HepG2 (cell line): Measurements from ENCODE around the gene PTGES3. TPM values are rescaled to one million over a fixed set of nuclear protein-coding genes. Genes with fewer than 3 reads are reported as not detected.

Experiments
- ETV5 ChIP-seq: IDR thresholded peaks from 2 replicates; pipeline ENCODE4 v1.6.1; 2018; ENCODE audit warnings: missing biosample characterization, missing genetic modification reagents, inconsistent platforms, borderline replicate concordance
- GABPB1 ChIP-seq: IDR thresholded peaks from 2 replicates; pipeline ENCODE4 v1.6.1; 2016; ENCODE audit warnings: mild to moderate bottlenecking, missing genetic modification reagents, moderate library complexity, missing compliant biosample characterization
- MAZ ChIP-seq, 2 experiments: sonication (generic) in 1 of 2; formaldehyde crosslinking in 1 of 2; IDR thresholded peaks; 2 replicates each; pipeline versions ENCODE4 v1.5.0 to v1.6.1; 2012 to 2020; ENCODE audit warnings: low read depth in 2 of 2, mild to moderate bottlenecking in 2 of 2, borderline replicate concordance in 1 of 2, improper control_type of control experiment in 1 of 2, low read length in 1 of 2, missing genetic modification reagents in 1 of 2, moderate library complexity in 1 of 2
- ZNF274 ChIP-seq: sonication (generic); formaldehyde crosslinking; IDR thresholded peaks from 2 replicates; pipeline ENCODE4 v1.5.1; 2020; ENCODE audit warnings: mild to moderate bottlenecking, missing genetic modification reagents
- polyA plus RNA-seq, 8 experiments: library from polyadenylated mRNA; depleted of rRNA in 3 of 8; stranded (reverse) in 7 of 8; unstranded in 1 of 8; fragments of >200 nt; fragmentation: Illumina TruSeq in 4 of 8; extraction: Trizol in 4 of 8; gene quantifications; 2 replicates each; pipeline versions ENCODE4 v1.2.1 to v1.2.3, GENCODE V29; 2011 to 2016; ENCODE audit warnings: low read depth in 4 of 8, missing spikeins in 1 of 8, mixed read lengths in 1 of 8; ENCODE audit not compliant: insufficient read depth in 1 of 8
- total RNA-seq, 5 experiments: library from RNA; depleted of rRNA; stranded (reverse); fragments of >200 nt; fragmentation: Illumina TruSeq; extraction: Trizol; gene quantifications; 2 replicates each; pipeline ENCODE4 v1.2.3, GENCODE V29; 2016; ENCODE audit warnings: low read depth in 1 of 5
- TF ChIP-seq, protein P1 (sequence below): sonication (generic); formaldehyde crosslinking; IDR thresholded peaks from 2 replicates; pipeline ENCODE4 v1.5.1; 2020; ENCODE audit warnings: mild to moderate bottlenecking, missing genetic modification reagents, moderate library complexity
- TF ChIP-seq, protein P2 (sequence below): sonication (generic); formaldehyde crosslinking; IDR thresholded peaks from 2 replicates; pipeline ENCODE4 v1.4.0; 2020; ENCODE audit warnings: missing genetic modification reagents, mild to moderate bottlenecking, borderline replicate concordance

Gene PTGES3
- total and polyA plus RNA-seq, 2 of the 13 experiments (the other 11 are each of a cell fraction or from before 2014, with no cell fraction given): 54.4 to 159 TPM

DNA sequence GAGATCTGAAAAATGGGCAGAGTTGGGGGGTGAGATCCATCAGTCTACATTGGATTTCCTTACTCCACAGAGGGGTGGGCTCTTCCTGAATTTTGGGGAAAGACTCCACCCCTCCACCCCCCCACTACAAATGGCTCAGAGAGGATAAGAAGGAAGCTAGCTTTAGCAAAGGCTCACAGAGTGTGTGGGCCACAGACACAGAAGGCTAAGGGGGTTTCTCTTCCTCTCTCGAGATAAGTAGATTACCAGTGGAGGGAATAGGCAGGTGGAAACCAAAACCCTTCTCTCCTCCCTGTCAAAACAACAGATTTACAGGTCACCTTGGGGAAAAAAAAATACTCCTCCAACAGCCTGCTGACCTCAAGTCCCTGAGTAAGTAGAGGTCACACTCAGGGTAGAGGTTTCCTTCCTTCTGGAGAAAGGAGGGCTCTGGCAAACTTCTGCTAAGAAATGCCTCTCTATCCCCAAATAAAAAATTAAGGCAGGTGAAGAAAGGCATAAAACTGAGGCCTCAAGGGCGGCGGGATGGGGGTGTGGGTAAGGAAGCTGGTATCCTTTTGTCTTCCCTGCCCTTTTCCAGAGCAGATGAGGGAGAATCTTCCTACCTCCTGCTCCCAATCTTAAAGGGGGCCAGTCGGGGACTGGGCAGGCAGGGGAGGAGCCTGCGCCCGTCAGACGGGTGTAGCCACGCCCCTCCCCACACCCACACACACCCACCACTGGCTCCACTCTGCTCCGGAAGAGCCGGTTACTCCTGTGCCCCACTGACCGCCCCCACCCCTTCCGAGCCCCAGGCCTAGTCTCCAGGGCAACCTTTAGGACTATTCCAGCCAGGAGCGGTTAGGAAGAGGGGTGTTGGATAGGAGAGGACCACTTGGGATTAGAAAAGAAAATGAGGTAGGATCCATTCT is 56.0 kb downstream of the PTGES3 start (continued):
- TF ChIP-seq, protein P1, sequence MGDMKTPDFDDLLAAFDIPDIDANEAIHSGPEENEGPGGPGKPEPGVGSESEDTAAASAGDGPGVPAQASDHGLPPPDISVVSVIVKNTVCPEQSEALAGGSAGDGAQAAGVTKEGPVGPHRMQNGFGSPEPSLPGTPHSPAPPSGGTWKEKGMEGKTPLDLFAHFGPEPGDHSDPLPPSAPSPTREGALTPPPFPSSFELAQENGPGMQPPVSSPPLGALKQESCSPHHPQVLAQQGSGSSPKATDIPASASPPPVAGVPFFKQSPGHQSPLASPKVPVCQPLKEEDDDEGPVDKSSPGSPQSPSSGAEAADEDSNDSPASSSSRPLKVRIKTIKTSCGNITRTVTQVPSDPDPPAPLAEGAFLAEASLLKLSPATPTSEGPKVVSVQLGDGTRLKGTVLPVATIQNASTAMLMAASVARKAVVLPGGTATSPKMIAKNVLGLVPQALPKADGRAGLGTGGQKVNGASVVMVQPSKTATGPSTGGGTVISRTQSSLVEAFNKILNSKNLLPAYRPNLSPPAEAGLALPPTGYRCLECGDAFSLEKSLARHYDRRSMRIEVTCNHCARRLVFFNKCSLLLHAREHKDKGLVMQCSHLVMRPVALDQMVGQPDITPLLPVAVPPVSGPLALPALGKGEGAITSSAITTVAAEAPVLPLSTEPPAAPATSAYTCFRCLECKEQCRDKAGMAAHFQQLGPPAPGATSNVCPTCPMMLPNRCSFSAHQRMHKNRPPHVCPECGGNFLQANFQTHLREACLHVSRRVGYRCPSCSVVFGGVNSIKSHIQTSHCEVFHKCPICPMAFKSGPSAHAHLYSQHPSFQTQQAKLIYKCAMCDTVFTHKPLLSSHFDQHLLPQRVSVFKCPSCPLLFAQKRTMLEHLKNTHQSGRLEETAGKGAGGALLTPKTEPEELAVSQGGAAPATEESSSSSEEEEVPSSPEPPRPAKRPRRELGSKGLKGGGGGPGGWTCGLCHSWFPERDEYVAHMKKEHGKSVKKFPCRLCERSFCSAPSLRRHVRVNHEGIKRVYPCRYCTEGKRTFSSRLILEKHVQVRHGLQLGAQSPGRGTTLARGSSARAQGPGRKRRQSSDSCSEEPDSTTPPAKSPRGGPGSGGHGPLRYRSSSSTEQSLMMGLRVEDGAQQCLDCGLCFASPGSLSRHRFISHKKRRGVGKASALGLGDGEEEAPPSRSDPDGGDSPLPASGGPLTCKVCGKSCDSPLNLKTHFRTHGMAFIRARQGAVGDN: peak; percentile 38; the same call in 1 of the 2 replicates
- no peak for TF ChIP-seq MAZ (IDR thresholded peaks at IDR 0.05; ENCODE audit: borderline replicate concordance, low read depth, low read length)
- peak; percentile 34; the same call in 1 of the 2 replicates for TF ChIP-seq MAZ (CRISPR knock-in tag; IDR thresholded peaks at IDR 0.05; ENCODE audit: low read depth)
- TF ChIP-seq GABPB1: peak; percentile 49
- 0 out of 2 replicates have a peak, but pooled peaks have one; percentile 20 for TF ChIP-seq ZNF274
- peak; percentile 56; the same call in 1 of the 2 replicates for TF ChIP-seq ETV5 (CRISPR knock-in tag)
- TF ChIP-seq, protein P2, sequence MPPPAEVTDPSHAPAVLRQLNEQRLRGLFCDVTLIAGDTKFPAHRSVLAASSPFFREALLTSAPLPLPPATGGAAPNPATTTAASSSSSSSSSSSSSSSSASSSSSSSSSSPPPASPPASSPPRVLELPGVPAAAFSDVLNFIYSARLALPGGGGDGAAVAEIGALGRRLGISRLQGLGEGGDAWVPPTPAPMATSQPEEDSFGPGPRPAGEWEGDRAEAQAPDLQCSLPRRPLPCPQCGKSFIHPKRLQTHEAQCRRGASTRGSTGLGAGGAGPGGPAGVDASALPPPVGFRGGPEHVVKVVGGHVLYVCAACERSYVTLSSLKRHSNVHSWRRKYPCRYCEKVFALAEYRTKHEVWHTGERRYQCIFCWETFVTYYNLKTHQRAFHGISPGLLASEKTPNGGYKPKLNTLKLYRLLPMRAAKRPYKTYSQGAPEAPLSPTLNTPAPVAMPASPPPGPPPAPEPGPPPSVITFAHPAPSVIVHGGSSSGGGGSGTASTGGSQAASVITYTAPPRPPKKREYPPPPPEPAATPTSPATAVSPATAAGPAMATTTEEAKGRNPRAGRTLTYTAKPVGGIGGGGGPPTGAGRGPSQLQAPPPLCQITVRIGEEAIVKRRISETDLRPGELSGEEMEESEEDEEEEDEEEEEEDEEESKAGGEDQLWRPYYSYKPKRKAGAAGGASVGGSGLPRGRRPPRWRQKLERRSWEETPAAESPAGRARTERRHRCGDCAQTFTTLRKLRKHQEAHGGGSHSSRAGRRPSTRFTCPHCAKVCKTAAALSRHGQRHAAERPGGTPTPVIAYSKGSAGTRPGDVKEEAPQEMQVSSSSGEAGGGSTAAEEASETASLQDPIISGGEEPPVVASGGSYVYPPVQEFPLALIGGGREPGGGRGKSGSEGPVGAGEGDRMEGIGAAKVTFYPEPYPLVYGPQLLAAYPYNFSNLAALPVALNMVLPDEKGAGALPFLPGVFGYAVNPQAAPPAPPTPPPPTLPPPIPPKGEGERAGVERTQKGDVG (CRISPR knock-in tag): no peak
